ENCODE measurements around the gene SMAD6.

Gene SMAD6

GRCh38 chr15:66758844-66759243, 56.8 kb downstream of the SMAD6 start:
- DNase-seq (ENCODE audit: low read depth, low spot score) = no peak

- DNase-seq (ENCODE audit: low read depth, low spot score) = no peak
Measured at GRCh38 chr15:66760097-66760967, 58.3 kb downstream of the SMAD6 start.

GRCh38 chr15:66760968-66761725, 59.1 kb downstream of the SMAD6 start:
- no peak for DNase-seq (ENCODE audit: low read depth, low spot score)

GRCh38 chr15:66761726-66762595, 59.9 kb downstream of the SMAD6 start:
- DNase-seq (ENCODE audit: low read depth, low spot score) = no peak

GRCh38 chr15:66763186-66764071, 61.4 kb downstream of the SMAD6 start:
- no peak for DNase-seq (ENCODE audit: low read depth, low spot score)

GRCh38 chr15:66764072-66764786, 62.2 kb downstream of the SMAD6 start:
- no peak for DNase-seq (ENCODE audit: low read depth, low spot score)

- no peak for DNase-seq (ENCODE audit: low read depth, low spot score)
Measured at GRCh38 chr15:66765478-66766281, 63.6 kb downstream of the SMAD6 start.

GRCh38 chr15:66766282-66767230, 64.5 kb downstream of the SMAD6 start:
- DNase-seq (ENCODE audit: low read depth, low spot score) = no peak

- no peak for DNase-seq (ENCODE audit: low read depth, low spot score)
Measured at GRCh38 chr15:66767240-66767659, 65.2 kb downstream of the SMAD6 start.

GRCh38 chr15:66768987-66769386, 67.0 kb downstream of the SMAD6 start:
- no peak for DNase-seq (ENCODE audit: low read depth, low spot score)

- no peak for DNase-seq (ENCODE audit: low read depth, low spot score)
Measured at GRCh38 chr15:66770518-66771350, 68.7 kb downstream of the SMAD6 start.

GRCh38 chr15:66771351-66771650, 69.3 kb downstream of the SMAD6 start:
- DNase-seq (ENCODE audit: low read depth, low spot score) = no peak

GRCh38 chr15:66772604-66773128, 70.6 kb downstream of the SMAD6 start:
- DNase-seq (ENCODE audit: low read depth, low spot score) = no peak

GRCh38 chr15:66773129-66773873, 71.3 kb downstream of the SMAD6 start:
- no peak for DNase-seq (ENCODE audit: low read depth, low spot score)

- DNase-seq (ENCODE audit: low read depth, low spot score) = no peak
Measured at GRCh38 chr15:66774001-66774814, 72.2 kb downstream of the SMAD6 start.

All from brain pericyte (primary cell).